Suppressor macrophage (primary cell): Measurements from ENCODE around the gene GP1BA.

Source experiments
- DNase-seq, 4 experiments: peaks; one replicate each; pipeline ENCODE4 v3.0.0-alpha.2; 2020 to 2022

Gene GP1BA

GRCh38 chr17:4950746-4951204 lies 18.7 kb downstream of the GP1BA start, which contains the start of gene ENO3:
TSS of gene ENO3 (plus strand) at chr17:4951119. CDS start at chr17:4951830, 711 bp downstream.
- no peak for DNase-seq

DNA sequence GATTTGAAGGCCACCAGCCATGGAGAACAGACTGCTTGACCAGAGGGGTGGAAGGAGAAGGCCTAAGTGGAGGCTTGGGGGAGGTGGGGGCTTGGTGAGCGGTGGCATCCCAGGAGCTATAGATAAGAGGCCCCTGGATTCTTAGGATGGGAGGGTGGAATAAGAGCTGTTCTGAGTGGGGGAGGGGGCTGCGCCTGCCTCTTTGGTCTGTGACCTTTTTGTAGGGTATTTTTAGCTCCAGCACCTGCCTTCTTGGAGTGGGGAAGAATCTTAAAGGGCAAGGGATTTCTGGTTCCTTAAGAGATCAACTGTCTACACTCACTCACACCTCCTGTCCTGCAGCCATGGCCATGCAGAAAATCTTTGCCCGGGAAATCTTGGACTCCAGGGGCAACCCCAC lies 19.4 kb downstream of the GP1BA start:
- no peak for DNase-seq

- no peak for DNase-seq
Observed at GRCh38 chr17:4953451-4953961, 21.4 kb downstream of the GP1BA start.

DNA sequence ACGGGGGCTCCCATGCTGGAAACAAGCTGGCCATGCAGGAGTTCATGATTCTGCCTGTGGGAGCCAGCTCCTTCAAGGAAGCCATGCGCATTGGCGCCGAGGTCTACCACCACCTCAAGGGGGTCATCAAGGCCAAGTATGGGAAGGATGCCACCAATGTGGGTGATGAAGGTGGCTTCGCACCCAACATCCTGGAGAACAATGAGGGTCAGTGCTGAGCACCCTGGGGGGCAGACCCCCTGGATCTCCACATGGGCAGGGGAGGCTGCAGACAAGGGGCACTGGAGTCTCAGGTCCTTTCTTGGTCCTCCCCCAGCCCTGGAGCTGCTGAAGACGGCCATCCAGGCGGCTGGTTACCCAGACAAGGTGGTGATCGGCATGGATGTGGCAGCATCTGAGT lies 23.0 kb downstream of the GP1BA start:
- no peak for DNase-seq

DNA sequence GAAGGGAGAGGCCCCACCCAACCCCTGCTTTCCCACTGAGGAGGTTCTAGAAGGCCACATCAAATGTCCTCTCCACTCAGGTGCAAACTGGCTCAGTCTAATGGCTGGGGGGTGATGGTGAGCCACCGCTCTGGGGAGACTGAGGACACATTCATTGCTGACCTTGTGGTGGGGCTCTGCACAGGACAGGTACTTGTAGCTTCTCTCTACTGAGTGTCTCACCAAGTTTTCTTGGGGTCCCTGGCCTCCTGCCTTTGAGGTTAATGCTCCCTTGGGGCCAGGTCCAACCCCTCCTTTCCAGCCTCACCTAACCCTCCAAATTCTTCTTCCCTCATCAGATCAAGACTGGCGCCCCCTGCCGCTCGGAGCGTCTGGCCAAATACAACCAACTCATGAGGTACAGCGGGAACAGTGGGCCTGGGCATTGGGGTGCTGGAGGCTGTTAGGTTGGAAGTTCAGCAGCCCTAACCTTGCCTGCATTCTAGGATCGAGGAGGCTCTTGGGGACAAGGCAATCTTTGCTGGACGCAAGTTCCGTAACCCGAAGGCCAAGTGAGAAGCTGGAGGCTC lies 24.5 kb downstream of the GP1BA start:
- peak; percentile 30 to 70 (median 41) for DNase-seq

DNA sequence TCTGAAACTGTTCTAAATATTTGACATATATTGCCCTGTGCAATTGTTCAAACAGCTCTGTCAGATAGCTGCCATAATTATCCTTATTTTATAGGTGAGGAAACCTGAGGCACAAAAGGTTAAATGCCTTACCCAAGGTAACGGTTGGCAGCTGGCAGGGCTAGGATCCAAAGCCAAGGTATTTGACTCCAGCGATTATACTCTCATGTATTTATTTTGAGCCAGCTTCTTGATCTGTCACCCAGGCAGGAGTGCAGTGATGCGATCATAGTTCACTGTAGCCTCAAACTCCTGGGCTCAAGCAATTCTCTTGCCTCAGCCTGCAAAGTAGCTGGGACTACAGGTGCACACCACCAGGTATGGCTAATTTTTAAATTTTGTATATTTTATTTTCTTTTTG lies 26.0 kb downstream of the GP1BA start:
- DNase-seq, result no peak

DNA sequence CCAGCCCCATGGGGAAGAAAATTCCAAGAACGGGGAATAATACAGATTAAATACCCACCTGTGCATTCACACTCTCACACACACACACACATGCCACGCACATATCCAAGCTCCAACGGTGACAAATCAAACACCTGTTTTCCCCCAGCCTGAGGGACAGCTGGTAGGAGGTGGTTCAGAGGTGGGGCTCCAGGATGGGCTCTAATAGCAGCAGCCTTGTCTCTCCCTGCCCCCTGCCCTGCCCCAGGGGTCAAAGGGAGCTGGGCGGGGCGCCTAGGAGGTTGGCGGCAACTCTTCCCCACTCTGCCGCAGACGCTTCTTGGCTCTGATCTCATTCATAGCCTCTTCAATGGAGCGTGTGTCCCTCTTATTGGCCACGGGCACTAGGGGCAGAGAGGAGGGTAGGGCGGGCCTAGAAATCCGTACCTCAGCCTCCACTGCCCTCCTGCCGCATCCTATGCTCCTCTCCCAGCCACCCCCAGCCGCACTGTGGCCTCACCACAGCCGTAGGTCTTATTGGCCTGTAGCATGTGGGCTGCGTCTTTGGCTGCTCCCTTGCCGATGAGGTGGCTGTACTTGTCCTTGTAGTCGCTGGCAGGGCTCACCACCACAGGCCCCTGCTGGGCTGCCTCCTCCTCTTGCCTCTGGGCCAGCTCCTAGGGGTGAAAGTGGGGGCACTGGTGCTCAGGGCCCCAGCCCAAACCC lies 27.3 kb downstream of the GP1BA start:
- DNase-seq, result no peak

DNA sequence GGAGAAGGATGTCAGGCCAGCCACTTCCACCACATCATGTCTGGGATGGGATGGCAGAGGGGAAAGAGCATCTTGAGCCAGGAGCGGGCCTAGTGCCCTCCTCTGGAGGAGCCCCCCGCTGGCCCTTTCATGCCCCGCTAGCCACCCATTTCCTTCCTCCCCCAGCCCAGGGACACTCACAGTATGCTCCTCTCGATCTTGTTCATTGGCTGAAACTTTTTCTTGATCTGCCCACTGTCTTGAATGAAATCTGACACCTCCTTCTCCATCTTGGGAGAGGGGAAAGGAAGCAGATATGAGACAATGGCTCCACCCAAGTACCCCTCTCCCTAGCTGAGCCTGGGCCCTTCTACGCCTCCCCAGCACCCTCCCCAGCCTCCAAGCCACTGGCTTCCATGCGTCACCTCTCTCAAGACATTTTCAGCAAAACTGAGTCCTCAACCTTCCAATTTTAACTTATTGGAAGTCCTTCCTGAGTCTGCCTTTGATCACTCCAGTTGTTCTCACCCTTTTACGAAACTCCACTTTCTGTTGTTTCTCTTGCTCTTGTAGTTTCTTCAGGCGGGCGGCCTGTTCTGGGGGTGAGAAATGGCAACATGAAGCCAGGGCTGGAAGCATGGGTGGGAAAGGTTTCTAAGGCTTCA lies 28.3 kb downstream of the GP1BA start:
- no peak for DNase-seq

- DNase-seq, result no peak
Observed at GRCh38 chr17:4965311-4965986, 33.4 kb downstream of the GP1BA start.

DNA sequence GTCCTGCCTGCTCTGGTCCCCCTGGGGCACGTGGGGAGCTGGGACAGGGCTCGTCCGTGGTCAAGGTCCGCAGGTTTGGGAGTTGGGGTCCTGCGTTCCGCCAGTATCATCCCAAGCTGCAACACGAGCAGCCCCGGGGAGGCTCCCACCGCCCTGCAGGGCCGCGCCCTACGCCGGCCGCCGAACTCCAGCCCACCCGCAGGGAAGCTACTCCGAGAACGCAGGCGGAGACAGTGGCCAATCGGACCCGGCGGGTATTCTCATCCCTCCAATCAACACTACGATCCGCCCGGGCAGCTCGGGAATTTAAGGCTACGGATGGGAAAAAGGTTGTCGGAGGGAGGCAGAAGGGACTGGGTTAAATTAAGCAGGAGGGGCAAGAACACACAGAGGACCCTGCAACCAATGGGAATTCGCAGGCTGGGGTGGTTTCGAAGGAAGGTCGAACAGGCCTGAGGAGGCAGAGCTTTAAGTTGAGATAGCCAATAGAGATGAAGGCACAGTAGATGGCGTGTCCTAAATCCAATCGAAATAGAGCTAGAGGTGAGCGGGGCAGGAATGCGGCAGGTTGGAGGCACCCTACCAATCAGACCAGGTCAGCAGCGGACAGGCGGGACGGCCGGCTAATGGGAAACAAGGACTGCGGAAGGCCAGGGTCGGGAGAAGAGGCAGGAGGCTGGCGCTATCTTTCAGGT lies 34.9 kb downstream of the GP1BA start:
- DNase-seq, result peak; percentile 98 to 100 (median 98)

DNA sequence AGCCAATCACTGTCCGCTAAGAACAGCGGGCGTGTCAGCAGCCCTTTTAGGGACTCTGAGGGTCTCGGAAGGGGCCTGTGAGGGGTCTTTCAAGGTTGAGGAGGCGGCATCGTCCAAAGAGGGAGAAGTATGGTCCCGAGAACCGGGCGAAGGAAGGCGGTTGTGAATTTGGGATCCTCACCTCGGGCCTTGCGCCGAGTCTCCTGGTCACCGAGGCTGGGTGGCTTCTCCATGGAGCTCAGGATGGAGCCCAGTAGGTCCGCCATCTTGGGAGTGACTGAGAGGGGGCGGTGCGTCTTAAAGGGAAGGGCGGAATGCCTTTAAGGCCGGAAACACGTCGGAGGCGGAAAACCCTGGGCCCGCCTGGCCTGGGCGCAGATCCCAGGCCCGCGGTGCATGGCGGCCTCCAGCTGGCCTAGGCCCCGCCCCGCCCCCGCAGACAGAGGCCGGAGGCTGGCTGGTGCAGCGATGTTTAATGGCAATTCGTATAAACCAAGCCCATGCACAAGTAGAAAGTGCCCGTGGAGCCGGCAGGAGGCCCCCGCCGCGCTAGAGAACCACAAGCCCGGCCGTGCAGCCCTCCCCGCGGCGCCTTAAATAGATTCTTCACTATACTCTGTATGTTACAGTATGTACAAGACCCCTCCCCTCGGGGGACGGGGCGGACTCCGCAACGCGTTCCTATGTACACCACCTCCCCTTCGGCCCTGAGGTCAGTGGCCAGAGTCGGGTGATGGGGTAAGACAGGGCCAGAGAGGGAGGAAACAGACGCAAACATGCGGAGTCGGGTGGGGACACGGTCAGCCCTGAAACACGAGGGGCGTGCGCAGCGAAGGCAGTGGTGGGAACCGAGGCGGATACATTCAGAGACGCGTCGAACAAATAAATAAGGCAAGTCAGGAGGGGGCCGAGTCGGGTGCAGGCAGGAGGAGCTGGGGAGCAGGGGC lies 35.7 kb downstream of the GP1BA start, which contains the start of gene SPAG7:
Gene SPAG7 (minus strand): TSS at position 279 of the 947 bp plus-strand sequence. CDS start 13 bp downstream, at position 266.
- peak; percentile 97 to 98 (median 98) for DNase-seq

GRCh38 chr17:4968486-4969046 lies 36.5 kb downstream of the GP1BA start:
- peak in 3 of 4 experiments; percentile 35 to 69 (median 52) for DNase-seq

- DNase-seq, result peak; percentile 42 to 77 (median 62)
Observed at GRCh38 chr17:4969047-4969550, 37.0 kb downstream of the GP1BA start.

- DNase-seq, result peak in 2 of 4 experiments; percentile 43 to 45
Observed at GRCh38 chr17:4969551-4970173, 37.6 kb downstream of the GP1BA start.

GRCh38 chr17:4970273-4970672 lies 38.2 kb downstream of the GP1BA start:
- DNase-seq, result no peak

DNA sequence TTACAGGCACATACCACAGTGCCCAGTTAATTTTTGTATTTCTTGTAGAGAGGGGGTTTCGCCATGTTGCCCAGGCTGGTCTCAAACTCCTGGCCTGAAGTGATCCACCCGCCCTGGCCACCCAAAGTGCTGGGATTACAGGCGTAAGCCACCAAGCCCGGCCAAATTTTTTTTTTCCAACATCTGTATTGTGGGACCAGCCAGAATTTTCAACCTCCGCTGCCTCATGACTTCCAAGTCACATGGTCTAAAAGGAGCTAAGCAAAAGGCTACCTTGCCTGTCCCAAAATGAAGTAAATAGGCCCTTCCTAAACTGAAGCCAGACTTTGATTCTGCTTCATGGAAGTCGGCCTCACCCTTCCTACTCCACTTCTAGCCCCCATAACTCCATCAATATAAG lies 39.7 kb downstream of the GP1BA start:
- no peak for DNase-seq

DNA sequence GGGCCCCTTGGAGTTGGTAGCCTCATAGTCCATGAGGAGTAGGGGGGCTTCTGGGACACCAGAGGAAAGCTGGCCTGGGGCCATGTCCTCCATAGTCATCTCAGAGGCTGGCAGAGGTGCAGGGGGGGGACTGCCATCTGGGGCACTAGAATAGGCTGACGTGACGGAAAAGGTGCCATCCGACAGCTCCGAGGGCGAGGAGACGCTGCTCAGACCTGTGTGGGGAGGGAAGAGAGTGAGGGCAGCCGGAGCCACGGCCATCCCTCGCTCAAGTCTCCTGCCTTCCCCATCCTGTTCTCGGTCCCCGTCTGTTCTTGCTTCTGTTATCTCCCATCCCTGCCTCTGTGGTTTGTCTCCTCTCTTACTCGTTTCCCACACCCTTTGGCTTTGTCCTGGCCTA lies 40.2 kb downstream of the GP1BA start:
- no peak for DNase-seq

- no peak for DNase-seq
Observed at GRCh38 chr17:4972752-4973151, 40.7 kb downstream of the GP1BA start.

DNA sequence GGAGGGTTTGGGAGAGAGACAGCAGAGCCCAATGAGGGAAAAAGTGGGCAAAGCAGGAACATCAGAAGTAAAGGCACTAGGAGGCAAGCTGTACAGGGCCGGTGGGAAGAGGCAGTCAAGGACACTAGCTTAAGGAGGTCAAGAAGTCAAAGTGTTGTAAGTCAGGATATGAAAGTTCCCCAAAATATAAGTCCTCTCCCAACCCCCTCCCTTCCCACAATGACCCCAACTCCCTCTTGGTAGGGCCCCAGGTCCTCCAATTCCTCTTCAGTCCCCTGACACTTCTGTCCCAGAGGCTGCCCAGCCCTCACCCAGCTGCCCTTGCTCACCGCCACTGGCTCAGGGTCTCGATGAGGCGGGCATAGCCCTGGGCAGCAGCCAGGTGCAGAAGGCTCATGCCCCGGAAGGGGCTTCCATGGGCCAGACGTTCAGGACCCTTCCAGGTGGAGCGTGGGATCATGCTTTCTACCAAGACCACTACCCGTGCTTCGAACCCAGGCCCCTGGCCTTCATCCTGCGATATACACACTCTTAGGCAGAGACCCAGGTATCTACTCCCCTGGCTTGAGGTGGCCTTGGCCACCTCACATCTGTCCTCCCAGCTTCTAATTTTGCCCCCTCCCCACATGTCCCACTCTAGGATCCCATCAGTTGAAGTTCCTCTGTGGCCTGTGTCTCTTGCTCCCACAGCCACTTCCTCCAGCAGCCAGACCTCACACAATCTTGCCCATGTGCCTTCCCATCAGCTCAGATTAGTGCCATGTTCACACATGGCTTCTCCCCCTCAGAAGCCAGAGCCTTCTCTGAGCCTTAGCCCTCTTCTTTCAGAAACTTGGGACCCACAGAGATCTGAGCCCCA lies 41.4 kb downstream of the GP1BA start:
- DNase-seq, result peak; percentile 26 to 64 (median 59)
